OCI-LY3 (cell line): ENCODE data around the gene NSFL1C.

Experiments
- CTCF ChIP-seq: fragments of 200-600, 300-600 bp; sonication (generic); IDR thresholded peaks from 2 replicates; pipeline ENCODE4 v1.5.1; 2014; ENCODE audit warnings: antibody characterized with exemption, low read length, low read depth
- EZH2phosphoT487 ChIP-seq: fragments of 200-600 bp; shearing (Covaris generic); IDR thresholded peaks from 2 replicates; pipeline ENCODE4 v1.6.1; 2018; ENCODE audit warnings: antibody characterized with exemption, mixed run types, low read depth

- TF ChIP-seq CTCF (no peak), EZH2phosphoT487 (no peak)
These were observed 23.6 kb downstream of the NSFL1C start for GRCh38 chr20:1443085-1443484.
